K562 (cell line): Measurements from ENCODE around the gene ZFP62. TPM values are rescaled to one million over a fixed set of nuclear protein-coding genes. Genes with fewer than 3 reads are reported as not detected.
A peak's percentile ranks its signal among the peaks of the same experiment; 100 is the strongest.

Experiments
- ARID1B ChIP-seq: fragments of 450-650 bp; IDR thresholded peaks from 2 replicates; pipeline ENCODE4 v1.6.1; 2016; ENCODE audit warnings: antibody characterized with exemption, mild to moderate bottlenecking, inconsistent platforms
- E2F6 ChIP-seq, 2 experiments: IDR thresholded peaks; 2 replicates each; pipeline ENCODE4 v1.6.1; 2011; ENCODE audit warnings: borderline replicate concordance in 1 of 2, control low read depth in 1 of 2, low read depth in 1 of 2, low read length in 1 of 2, mild to moderate bottlenecking in 1 of 2, mixed read lengths in 1 of 2, moderate library complexity in 1 of 2; ENCODE audit not compliant: insufficient read depth in 1 of 2, insufficient read length in 1 of 2, poor library complexity in 1 of 2, severe bottlenecking in 1 of 2; ENCODE audit errors: extremely low read depth in 1 of 2
- E2F8 ChIP-seq: fragments of 450-650 bp; IDR thresholded peaks from 2 replicates; pipeline ENCODE4 v1.7.1; 2018; ENCODE audit warnings: mild to moderate bottlenecking, low read depth; ENCODE audit not compliant: partially characterized antibody
- FOXJ2 ChIP-seq: fragments of 200-800 bp; sonication (Bioruptor generic); IDR thresholded peaks from 2 replicates; pipeline ENCODE4 v1.6.1; 2016; ENCODE audit warnings: missing genetic modification characterization, missing compliant biosample characterization
- MGA ChIP-seq: fragments of 450-650 bp; IDR thresholded peaks from 2 replicates; pipeline ENCODE4 v1.6.1; 2016; ENCODE audit warnings: mild to moderate bottlenecking, moderate library complexity
- MTA1 ChIP-seq: fragments of 450-650 bp; IDR thresholded peaks from 2 replicates; pipeline ENCODE4 v1.6.1; 2017; ENCODE audit warnings: borderline replicate concordance
- NR0B1 ChIP-seq: fragments of 450-650 bp; IDR thresholded peaks from one replicate; pipeline ENCODE4 v1.6.1; 2018; ENCODE audit warnings: mild to moderate bottlenecking, moderate library complexity; ENCODE audit not compliant: partially characterized antibody
- SIN3A ChIP-seq, 2 experiments: fragments of 150-350 bp in 1 of 2; IDR thresholded peaks; 2 replicates each; pipeline ENCODE4 v1.6.1; 2011 to 2016; ENCODE audit warnings: borderline replicate concordance in 2 of 2, low read depth in 2 of 2, low read length in 2 of 2, mild to moderate bottlenecking in 2 of 2, moderate library complexity in 2 of 2; ENCODE audit not compliant: control insufficient read depth in 1 of 2
- polyA plus RNA-seq, 8 experiments: library from polyadenylated mRNA; depleted of rRNA in 4 of 8; stranded (reverse) in 5 of 8; unstranded in 3 of 8; fragments of >200 nt; fragmentation: Nextera tagmentation in 2 of 8; fragmentation: Illumina TruSeq in 1 of 8; extraction: Ambion mirVana in 2 of 8; extraction: Trizol in 1 of 8; gene quantifications; 2 replicates each; pipeline versions ENCODE4 v1.2.1 to v1.2.3, GENCODE V29; 2011 to 2014; ENCODE audit warnings: inconsistent platforms in 1 of 8, missing spikeins in 1 of 8
- total RNA-seq, 7 experiments: library from RNA; depleted of rRNA in 6 of 7; stranded (reverse); fragments of >200 nt in 6 of 7; fragmentation: Illumina TruSeq in 2 of 7; extraction: Trizol in 2 of 7; gene quantifications; 2 replicates each; pipeline versions ENCODE4 v1.2.1 to v1.2.3, GENCODE V29; 2011 to 2021; ENCODE audit warnings: low replicate concordance in 1 of 7

The ZFP62 gene
- total and polyA plus RNA-seq, 9 of the 15 experiments (the other 6 are each of a cell fraction or from before 2014, with no cell fraction given), result 12.2 to 37.5 (median 25.0) TPM

- TF ChIP-seq E2F6 (IDR thresholded peaks at IDR 0.05; ENCODE audit: borderline replicate concordance in 1 of 2, extremely low read depth in 1 of 2, insufficient read depth in 1 of 2, insufficient read length in 1 of 2, low read depth in 1 of 2, low read length in 1 of 2, poor library complexity in 1 of 2, severe bottlenecking in 1 of 2), result peak in 1 of 2 experiments; percentile 37
- TF ChIP-seq ARID1B, result 0 out of 2 replicates have a peak, but pooled peaks have one; percentile 7
- no peak for TF ChIP-seq NR0B1
- 0 out of 2 replicates have a peak, but pooled peaks have one; percentile 27 for TF ChIP-seq MGA
- TF ChIP-seq FOXJ2 (tag), result no peak
- no peak for TF ChIP-seq E2F8
- TF ChIP-seq SIN3A (IDR thresholded peaks at IDR 0.05; ENCODE audit: borderline replicate concordance in 2 of 2, control insufficient read depth in 1 of 2, low read depth in 2 of 2, low read length in 2 of 2), result no peak
- no peak for TF ChIP-seq MTA1
These were observed 45.7 kb downstream of the ZFP62 start (continued) for GRCh38 chr5:180815293-180815917.
